Esophagus squamous epithelium (tissue), 4 donors: Measurements from ENCODE around the gene CMTM2.

Experiments
- CTCF ChIP-seq, 6 experiments: fragments of 450-650 bp in 4 of 6; fragments of 200-600 bp in 2 of 6; sonication (generic) in 2 of 6; IDR thresholded peaks; one replicate each; pipeline ENCODE4 v1.5.1; 2016 to 2019; ENCODE audit warnings: antibody characterized with exemption in 6 of 6, mild to moderate bottlenecking in 4 of 6, moderate library complexity in 4 of 6
- POLR2A ChIP-seq, 4 donors: fragments of 450-650 bp; IDR thresholded peaks; one replicate each; pipeline ENCODE4 v1.6.1; 2017; ENCODE audit warnings: antibody characterized with exemption in 4 of 4, mild to moderate bottlenecking in 4 of 4, moderate library complexity in 3 of 4

- TF ChIP-seq CTCF (IDR thresholded peaks at IDR 0.05) (no peak), POLR2A (IDR thresholded peaks at IDR 0.05) (no peak)
These were observed 55.4 kb downstream of the CMTM2 start for GRCh38 chr16:66634527-66635196.
